ENCODE results near the gene CSNK2A1.

DNA sequence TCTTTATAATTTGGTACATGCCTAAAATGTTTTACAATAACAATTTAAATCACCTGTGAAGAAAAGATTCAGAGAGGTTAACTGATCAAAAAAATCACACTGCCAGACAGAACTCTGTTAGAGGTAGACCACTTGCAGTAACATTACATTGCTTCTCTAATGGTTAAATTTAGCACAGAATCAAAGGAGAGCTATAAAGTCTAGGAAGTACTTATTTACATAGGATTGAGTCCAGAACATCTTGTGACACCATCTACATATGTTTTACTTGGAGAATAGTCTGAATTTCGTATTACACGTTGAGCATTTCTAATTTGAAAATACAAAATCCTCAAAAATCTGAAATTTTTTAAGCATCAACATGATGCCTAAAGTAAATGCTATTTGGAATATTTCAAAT is 64.1 kb downstream of the CSNK2A1 start:
- TF ChIP-seq, protein P1, sequence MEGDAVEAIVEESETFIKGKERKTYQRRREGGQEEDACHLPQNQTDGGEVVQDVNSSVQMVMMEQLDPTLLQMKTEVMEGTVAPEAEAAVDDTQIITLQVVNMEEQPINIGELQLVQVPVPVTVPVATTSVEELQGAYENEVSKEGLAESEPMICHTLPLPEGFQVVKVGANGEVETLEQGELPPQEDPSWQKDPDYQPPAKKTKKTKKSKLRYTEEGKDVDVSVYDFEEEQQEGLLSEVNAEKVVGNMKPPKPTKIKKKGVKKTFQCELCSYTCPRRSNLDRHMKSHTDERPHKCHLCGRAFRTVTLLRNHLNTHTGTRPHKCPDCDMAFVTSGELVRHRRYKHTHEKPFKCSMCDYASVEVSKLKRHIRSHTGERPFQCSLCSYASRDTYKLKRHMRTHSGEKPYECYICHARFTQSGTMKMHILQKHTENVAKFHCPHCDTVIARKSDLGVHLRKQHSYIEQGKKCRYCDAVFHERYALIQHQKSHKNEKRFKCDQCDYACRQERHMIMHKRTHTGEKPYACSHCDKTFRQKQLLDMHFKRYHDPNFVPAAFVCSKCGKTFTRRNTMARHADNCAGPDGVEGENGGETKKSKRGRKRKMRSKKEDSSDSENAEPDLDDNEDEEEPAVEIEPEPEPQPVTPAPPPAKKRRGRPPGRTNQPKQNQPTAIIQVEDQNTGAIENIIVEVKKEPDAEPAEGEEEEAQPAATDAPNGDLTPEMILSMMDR (IDR thresholded peaks at IDR 0.05), result no peak
- TF ChIP-seq POLR2A (IDR thresholded peaks at IDR 0.05), result no peak

Data from testis (tissue), 2 donors.